ENCODE measurements around the gene BCAS3.

The BCAS3 gene

GRCh38 chr17:60724647-60725046 lies 47.0 kb downstream of the BCAS3 start:
- TF ChIP-seq ZFX (IDR thresholded peaks at IDR 0.05) = no peak
- TF ChIP-seq CTCF (conservative IDR thresholded peaks at IDR 0.05) = no peak
- no peak overlapping the region for H3K27ac ChIP-seq

DNA sequence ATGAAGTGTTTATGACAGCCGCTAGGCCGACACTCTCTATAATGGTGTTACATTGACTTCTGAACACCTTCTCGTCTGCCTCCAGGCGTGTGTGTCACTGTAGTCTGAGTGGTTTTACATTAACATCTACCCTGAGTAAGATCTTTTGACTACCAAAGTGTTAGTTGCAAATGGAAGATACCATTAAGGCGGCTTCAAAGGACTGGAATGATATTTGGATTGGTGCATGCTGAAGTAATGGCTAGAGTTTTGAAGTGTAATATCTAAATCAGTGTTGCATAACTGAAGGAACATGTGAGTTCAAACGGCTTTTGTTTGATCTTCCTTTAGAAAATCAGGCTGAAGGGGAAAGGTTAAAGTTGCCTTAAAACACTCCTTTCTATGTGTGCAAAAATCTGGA lies 52.2 kb downstream of the BCAS3 start:
- H3K27ac ChIP-seq = no peak overlapping the region

DNA sequence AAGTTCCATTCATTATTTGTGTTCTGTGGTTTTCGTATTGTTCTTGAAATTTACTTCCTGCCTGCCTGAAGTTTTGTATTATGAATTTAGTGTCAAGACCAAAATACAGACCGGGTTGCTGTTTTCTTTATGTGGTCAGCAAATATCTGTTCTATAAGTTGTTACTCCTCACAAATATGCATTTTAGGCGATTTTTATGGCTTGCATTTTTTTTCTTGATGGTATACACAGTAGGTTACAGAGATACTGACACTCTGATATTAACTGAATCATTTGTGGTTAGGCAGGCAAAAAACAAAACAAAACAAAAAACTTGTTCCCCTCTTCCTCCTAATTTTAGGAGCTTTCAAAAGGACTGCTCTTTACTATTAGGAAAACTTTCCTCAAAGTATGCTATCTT lies 52.6 kb downstream of the BCAS3 start:
- no peak overlapping the region for H3K27ac ChIP-seq
- TF ChIP-seq ZFX (IDR thresholded peaks at IDR 0.05) (no peak), CTCF (conservative IDR thresholded peaks at IDR 0.05) (no peak)

More for the DNA sequence above, 52.2 kb downstream of the BCAS3 start:
- TF ChIP-seq CTCF (conservative IDR thresholded peaks at IDR 0.05) = no peak
- TF ChIP-seq ZFX (IDR thresholded peaks at IDR 0.05) = no peak

DNA sequence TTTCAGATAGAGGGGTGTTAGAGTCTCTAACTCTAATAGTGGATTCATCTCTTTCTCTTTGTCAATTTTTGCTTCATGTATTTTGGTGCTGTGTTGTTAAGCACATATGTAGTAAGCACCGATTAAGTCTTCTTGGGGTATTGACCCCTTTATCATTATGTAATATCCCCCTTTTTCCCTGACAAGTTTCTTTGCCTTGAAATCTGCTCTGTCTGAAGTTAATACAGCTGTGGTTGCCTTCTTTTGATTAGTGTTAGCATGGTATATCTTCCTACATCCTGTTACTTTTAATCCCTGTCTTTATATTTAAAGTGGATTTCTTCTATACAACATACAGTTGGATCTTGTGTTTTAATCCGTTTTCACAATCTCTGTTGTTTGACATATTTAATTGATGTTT lies 60.6 kb downstream of the BCAS3 start:
- TF ChIP-seq ZFX (IDR thresholded peaks at IDR 0.05) (no peak), CTCF (conservative IDR thresholded peaks at IDR 0.05) (no peak)
- H3K27ac ChIP-seq = no peak overlapping the region

GRCh38 chr17:60740584-60740983 lies 62.9 kb downstream of the BCAS3 start:
- TF ChIP-seq ZFX (IDR thresholded peaks at IDR 0.05) (no peak), CTCF (conservative IDR thresholded peaks at IDR 0.05) (no peak)
- no peak overlapping the region for H3K27ac ChIP-seq

- no peak for TF ChIP-seq CTCF (conservative IDR thresholded peaks at IDR 0.05)
- no peak for TF ChIP-seq ZFX (IDR thresholded peaks at IDR 0.05)
These were observed 63.4 kb downstream of the BCAS3 start for GRCh38 chr17:60741031-60741430.

GRCh38 chr17:60743282-60743681 lies 65.6 kb downstream of the BCAS3 start:
- H3K27ac ChIP-seq = no peak overlapping the region
- TF ChIP-seq ZFX (IDR thresholded peaks at IDR 0.05) (no peak), CTCF (conservative IDR thresholded peaks at IDR 0.05) (no peak)

More at GRCh38 chr17:60741031-60741430, 63.4 kb downstream of the BCAS3 start:
- no peak overlapping the region for H3K27ac ChIP-seq

Measured in C4-2B (cell line).